CD4-positive, alpha-beta T cell (primary cell): Measurements from ENCODE around the gene MEG3. TPM values are rescaled to one million over a fixed set of nuclear protein-coding genes. Genes with fewer than 3 reads are reported as not detected.

Experiments
- ATAC-seq: fragments of 200-7000 bp; cut with Tn5 transposase; one replicate; pipeline ENCODE4 v1.10.0; 2022; ENCODE audit warnings: mild to moderate bottlenecking; ENCODE audit not compliant: poor library complexity
- CTCF ChIA-PET: fragments of 350-600 bp; sonication (Branson Sonifier 250); formaldehyde crosslinking; loops from one replicate; lab custom pipeline; 2021; ENCODE audit warnings: antibody characterized with exemption, inconsistent platforms; lab: Charles Lee
- POLR2A ChIA-PET: fragments of 350-600 bp; sonication (Branson Sonifier 250); formaldehyde crosslinking; loops from one replicate; lab custom pipeline; 2021; ENCODE audit warnings: antibody characterized with exemption, inconsistent platforms; lab: Charles Lee
- DNase-seq, 14 experiments: peaks; one replicate each; pipeline ENCODE4 v3.0.0-alpha.2; 2013 to 2020; ENCODE audit warnings: mixed read lengths in 2 of 14
- H3K27ac ChIP-seq, 2 donors: one replicate each; pipeline versions ENCODE4 v1.5.1 to v1.7.0; 2013; ENCODE audit warnings: low read length in 2 of 2, low read depth in 1 of 2, mild to moderate bottlenecking in 1 of 2
- H3K27me3 ChIP-seq, 2 experiments: 1 replicate in 1 of 2; 2 replicates in 1 of 2; pipeline versions ENCODE4 v1.6.1 to v1.7.0; 2013; ENCODE audit warnings: low read length in 2 of 2, control low read depth in 1 of 2, mild to moderate bottlenecking in 1 of 2, moderate library complexity in 1 of 2; ENCODE audit not compliant: insufficient read depth in 2 of 2, control insufficient read depth in 1 of 2
- H3K36me3 ChIP-seq: one replicate; pipeline ENCODE4 v1.6.1; 2013; ENCODE audit warnings: low read length, control low read depth; ENCODE audit not compliant: insufficient read depth
- H3K4me1 ChIP-seq: one replicate; pipeline ENCODE4 v1.6.1; 2013; ENCODE audit warnings: low read length, control low read depth; ENCODE audit not compliant: insufficient read depth
- H3K4me3 ChIP-seq: one replicate; pipeline ENCODE4 v1.5.1; 2013; ENCODE audit warnings: mild to moderate bottlenecking, low read length, moderate library complexity
- H3K9me3 ChIP-seq, 2 experiments: 1 replicate in 1 of 2; 2 replicates in 1 of 2; pipeline versions ENCODE4 v1.6.1 to v1.7.0; 2013; ENCODE audit warnings: low read length in 2 of 2, mild to moderate bottlenecking in 2 of 2, control low read depth in 1 of 2, moderate library complexity in 1 of 2; ENCODE audit not compliant: control insufficient read depth in 1 of 2, insufficient read depth in 1 of 2
- H3K27ac Mint-ChIP-seq: one replicate; pipeline ENCODE4 v1.8.0; 2020; ENCODE audit warnings: mixed read lengths
- H3K27me3 Mint-ChIP-seq: one replicate; pipeline ENCODE4 v1.8.0; 2021; ENCODE audit warnings: mixed read lengths
- H3K36me3 Mint-ChIP-seq: one replicate; pipeline ENCODE4 v1.8.0; 2021; ENCODE audit warnings: low read depth, mixed read lengths
- H3K4me1 Mint-ChIP-seq: one replicate; pipeline ENCODE4 v1.8.0; 2021; ENCODE audit warnings: low read depth, mixed read lengths
- H3K4me3 Mint-ChIP-seq: one replicate; pipeline ENCODE4 v1.8.0; 2020; ENCODE audit warnings: mild to moderate bottlenecking, mixed read lengths
- H3K9me3 Mint-ChIP-seq: one replicate; pipeline ENCODE4 v1.8.0; 2020; ENCODE audit warnings: mixed read lengths
- intact Hi-C, 2 experiments: fragments of 100-400 bp; cut with DNase I in 1 of 2; cut with micrococcal nuclease in 1 of 2; formaldehyde crosslinking; loops; one replicate each; pipeline versions ENCODE4 v1.15.1 to v1.9.0; 2023 to 2025; cut with DNase I, micrococcal nuclease
- total RNA-seq, 174 experiments: library from RNA in 2 of 174; stranded (reverse) in 2 of 174; gene quantifications; one replicate each; pipeline ENCODE4 v1.2.3 and lab custom pipeline; 2021 to 2026
- TF ChIP-seq, protein P1 (sequence below): fragments of 200-600 bp; IDR thresholded peaks from one replicate; pipeline ENCODE4 v1.8.0; 2022; ENCODE audit warnings: antibody characterized with exemption, mild to moderate bottlenecking

Gene MEG3
- total RNA-seq, 2 experiments from 2014 or later: not detected

DNA sequence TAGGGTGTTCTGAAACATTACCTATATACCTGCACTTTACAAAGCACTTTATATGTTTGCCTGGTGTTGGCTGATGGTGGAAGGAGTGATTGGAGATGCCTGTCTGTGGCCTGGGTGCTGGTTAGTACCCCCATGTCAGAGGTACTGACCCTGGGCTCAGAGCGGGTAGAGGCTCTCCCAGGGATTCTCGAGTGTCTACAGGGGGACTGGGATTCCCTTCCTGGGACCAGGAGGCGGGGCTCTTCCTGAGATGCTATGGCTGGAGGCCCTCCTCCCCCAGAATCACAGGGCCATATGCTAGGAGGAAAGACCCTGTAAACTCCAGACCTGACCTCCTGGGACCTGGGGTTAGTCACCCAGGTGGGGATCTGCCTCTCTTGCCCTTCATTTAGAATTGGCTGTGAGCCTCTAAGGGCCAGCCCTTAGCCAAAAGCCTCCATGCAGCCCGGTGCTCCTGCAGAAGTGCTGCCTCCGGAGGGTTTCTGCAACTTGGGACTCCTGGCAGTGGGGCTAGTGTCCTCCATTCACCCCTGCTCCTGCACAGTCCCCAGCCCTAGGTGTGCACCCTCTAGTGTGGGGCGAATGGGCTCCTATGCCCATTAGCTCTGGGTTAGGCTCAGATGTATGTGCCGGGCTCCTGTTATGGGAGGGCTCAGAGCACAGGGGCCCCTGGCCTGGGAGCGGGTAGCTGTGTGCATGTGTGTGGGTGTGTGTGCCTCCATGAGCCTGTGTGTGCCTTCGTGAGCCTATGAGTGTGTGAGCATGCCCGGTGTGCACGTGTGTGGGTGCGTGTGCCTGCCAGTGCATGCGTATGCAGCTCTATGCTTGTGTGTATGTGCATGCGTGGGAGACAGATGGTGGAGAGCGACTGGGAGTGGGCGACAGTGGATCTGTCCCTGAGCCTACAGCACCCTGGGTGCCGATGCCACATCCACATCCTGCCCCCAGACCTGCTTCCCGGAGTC, 41.0 kb downstream of the MEG3 start:
- POLR2A ChIA-PET: no interaction called here
- H3K4me1 ChIP-seq: no peaks in the 10 kb centered on the region
- H3K4me3 ChIP-seq: no peak overlapping the region
- H3K27ac Mint-ChIP-seq: no peak overlapping the region
- H3K27ac ChIP-seq: no peak overlapping the region
- TF ChIP-seq, protein P1, sequence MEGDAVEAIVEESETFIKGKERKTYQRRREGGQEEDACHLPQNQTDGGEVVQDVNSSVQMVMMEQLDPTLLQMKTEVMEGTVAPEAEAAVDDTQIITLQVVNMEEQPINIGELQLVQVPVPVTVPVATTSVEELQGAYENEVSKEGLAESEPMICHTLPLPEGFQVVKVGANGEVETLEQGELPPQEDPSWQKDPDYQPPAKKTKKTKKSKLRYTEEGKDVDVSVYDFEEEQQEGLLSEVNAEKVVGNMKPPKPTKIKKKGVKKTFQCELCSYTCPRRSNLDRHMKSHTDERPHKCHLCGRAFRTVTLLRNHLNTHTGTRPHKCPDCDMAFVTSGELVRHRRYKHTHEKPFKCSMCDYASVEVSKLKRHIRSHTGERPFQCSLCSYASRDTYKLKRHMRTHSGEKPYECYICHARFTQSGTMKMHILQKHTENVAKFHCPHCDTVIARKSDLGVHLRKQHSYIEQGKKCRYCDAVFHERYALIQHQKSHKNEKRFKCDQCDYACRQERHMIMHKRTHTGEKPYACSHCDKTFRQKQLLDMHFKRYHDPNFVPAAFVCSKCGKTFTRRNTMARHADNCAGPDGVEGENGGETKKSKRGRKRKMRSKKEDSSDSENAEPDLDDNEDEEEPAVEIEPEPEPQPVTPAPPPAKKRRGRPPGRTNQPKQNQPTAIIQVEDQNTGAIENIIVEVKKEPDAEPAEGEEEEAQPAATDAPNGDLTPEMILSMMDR: no peak
- intact Hi-C loops: no loop called here
- H3K36me3 ChIP-seq: no peaks in the 10 kb centered on the region
- H3K4me1 Mint-ChIP-seq: no peaks in the 10 kb centered on the region
- H3K9me3 Mint-ChIP-seq: no peaks in the 10 kb centered on the region
- H3K4me3 Mint-ChIP-seq: no peak overlapping the region
- CTCF ChIA-PET: no interaction called here
- no peaks in the 10 kb centered on the region for H3K36me3 Mint-ChIP-seq
- H3K9me3 ChIP-seq: no peaks in the 10 kb centered on the region
- H3K27me3 ChIP-seq: no peaks in the 10 kb centered on the region
- DNase-seq: peak in 1 of 14 experiments; percentile 23
- H3K27me3 Mint-ChIP-seq: no peaks in the 10 kb centered on the region
- ATAC-seq: no peak

DNA sequence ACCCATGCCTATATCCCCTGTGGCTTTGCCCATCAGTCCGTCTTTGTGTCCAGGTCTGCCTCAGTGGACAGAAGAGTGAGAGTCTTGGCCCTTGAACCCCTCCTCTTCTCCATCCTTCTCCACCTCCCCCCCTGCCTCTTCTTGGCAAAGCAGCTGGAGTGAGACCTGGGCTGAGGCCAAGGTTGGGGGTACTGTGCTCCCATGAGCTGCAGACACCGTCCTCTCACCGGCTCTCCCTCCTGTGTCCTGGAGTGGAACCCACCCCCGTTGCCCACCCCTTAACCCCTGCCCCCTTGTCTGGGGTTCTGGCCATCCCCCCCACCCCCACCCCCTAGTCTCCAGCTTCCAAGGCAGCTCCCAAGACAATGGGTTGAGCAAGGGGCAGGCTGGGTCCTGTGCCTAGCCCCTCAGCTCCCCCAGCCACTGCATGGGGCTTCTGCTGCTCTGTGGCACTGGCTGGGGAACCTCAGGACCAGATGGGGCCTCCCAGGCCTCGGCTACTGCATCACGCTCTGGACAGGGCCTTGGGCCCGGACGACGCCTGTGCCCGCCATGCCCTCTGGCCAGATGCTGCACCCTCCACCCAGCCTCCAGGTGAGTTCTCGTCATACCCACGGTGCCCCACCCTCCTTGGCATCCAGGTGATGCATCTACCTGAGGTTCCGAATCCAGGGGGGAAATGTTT, 41.9 kb downstream of the MEG3 start:
- H3K27ac ChIP-seq: no peak overlapping the region
- intact Hi-C loops: no loop called here
- no peaks in the 10 kb centered on the region for H3K27me3 Mint-ChIP-seq
- no peaks in the 10 kb centered on the region for H3K9me3 ChIP-seq
- no peaks in the 10 kb centered on the region for H3K9me3 Mint-ChIP-seq
- TF ChIP-seq, protein P1: no peak
- H3K4me1 ChIP-seq: no peaks in the 10 kb centered on the region
- ChIA-PET CTCF (no interaction called here), POLR2A (no interaction called here)
- DNase-seq (no peak), ATAC-seq (no peak)
- no peak overlapping the region for H3K4me3 Mint-ChIP-seq
- H3K27ac Mint-ChIP-seq: no peak overlapping the region
- no peak overlapping the region for H3K4me3 ChIP-seq
- no peaks in the 10 kb centered on the region for H3K36me3 Mint-ChIP-seq
- no peaks in the 10 kb centered on the region for H3K4me1 Mint-ChIP-seq
- no peaks in the 10 kb centered on the region for H3K27me3 ChIP-seq
- H3K36me3 ChIP-seq: no peaks in the 10 kb centered on the region

DNA sequence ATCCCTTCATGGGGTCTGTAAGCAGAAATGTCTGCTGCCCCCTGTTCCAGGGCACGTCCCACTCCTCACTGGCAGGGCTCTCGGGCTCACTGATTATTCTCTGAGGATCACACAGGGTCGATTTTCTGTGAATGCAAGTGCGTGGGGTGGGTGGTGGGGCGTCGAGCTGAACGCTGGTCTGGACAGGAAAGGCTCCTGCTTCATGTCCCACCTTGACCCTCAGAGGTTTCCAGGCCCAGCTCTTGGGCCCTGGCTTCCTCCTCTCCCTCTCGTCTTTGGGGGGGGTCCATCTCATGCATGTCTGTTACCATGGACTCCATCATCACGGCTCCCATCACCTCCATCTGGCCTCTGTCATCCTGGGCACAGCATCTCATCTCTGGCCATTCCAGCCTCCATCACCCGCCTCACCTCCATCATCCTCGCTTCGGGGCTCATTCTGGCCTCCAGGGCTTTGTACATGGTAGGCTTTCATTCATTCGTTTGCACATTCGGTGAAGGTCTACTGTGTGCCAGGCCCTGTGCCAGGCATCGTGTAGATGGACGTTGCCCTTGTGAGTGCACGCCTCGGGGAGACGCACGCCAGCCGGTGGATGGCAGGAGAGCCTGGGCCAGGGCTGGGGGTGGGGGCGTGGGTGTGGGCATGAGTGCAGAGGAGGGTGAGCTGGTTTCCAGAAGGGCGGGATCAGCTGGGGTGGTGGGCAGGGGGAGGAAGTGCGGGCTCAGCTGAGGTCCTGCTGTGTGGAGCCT, 42.9 kb downstream of the MEG3 start:
- TF ChIP-seq, protein P1: no peak
- no peaks in the 10 kb centered on the region for H3K36me3 Mint-ChIP-seq
- ChIA-PET CTCF (no interaction called here), POLR2A (no interaction called here)
- no peak overlapping the region for H3K4me3 ChIP-seq
- no peaks in the 10 kb centered on the region for H3K27me3 ChIP-seq
- ATAC-seq (no peak), DNase-seq (no peak)
- H3K4me1 ChIP-seq: no peaks in the 10 kb centered on the region
- no peaks in the 10 kb centered on the region for H3K9me3 ChIP-seq
- H3K4me3 Mint-ChIP-seq: no peak overlapping the region
- no peaks in the 10 kb centered on the region for H3K4me1 Mint-ChIP-seq
- no peaks in the 10 kb centered on the region for H3K36me3 ChIP-seq
- H3K9me3 Mint-ChIP-seq: no peaks in the 10 kb centered on the region
- H3K27ac Mint-ChIP-seq: no peak overlapping the region
- no peak overlapping the region for H3K27ac ChIP-seq
- intact Hi-C loops: no loop called here
- no peaks in the 10 kb centered on the region for H3K27me3 Mint-ChIP-seq
